GM20000 (cell line): ENCODE measurements around the gene CTBP1.

Experiments
- DNase-seq: peaks from one replicate; pipeline ENCODE4 v3.0.0; 2012; ENCODE audit warnings: low spot score
- TF ChIP-seq, protein P1 (sequence below): IDR thresholded peaks from 2 replicates; pipeline ENCODE4 v1.5.1; 2012; ENCODE audit warnings: mild to moderate bottlenecking, control low read depth; ENCODE audit errors: extremely low read depth, missing control alignments

CTBP1 gene

DNA sequence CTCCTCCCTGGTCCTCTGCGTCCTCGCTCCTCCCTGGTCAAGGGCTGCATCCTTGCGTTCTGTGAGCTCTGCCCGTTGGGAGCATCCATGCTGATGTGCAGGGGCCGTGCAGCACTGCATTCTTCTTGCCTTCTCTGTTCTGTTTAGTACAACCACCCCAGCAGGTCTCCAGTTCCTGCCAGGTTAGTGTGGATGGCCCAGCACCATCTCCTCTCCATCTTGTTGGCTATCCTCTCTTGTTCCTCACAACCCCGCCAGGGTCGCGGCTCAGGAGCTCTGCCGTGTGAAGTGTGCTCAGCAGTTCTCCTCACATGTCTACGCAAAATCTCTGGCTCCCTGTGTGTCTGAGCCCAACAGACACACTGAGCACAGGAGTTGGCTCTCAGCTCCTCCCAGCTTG lies 30.3 kb upstream of the CTBP1 start:
- no peak for DNase-seq
- TF ChIP-seq, protein P1, sequence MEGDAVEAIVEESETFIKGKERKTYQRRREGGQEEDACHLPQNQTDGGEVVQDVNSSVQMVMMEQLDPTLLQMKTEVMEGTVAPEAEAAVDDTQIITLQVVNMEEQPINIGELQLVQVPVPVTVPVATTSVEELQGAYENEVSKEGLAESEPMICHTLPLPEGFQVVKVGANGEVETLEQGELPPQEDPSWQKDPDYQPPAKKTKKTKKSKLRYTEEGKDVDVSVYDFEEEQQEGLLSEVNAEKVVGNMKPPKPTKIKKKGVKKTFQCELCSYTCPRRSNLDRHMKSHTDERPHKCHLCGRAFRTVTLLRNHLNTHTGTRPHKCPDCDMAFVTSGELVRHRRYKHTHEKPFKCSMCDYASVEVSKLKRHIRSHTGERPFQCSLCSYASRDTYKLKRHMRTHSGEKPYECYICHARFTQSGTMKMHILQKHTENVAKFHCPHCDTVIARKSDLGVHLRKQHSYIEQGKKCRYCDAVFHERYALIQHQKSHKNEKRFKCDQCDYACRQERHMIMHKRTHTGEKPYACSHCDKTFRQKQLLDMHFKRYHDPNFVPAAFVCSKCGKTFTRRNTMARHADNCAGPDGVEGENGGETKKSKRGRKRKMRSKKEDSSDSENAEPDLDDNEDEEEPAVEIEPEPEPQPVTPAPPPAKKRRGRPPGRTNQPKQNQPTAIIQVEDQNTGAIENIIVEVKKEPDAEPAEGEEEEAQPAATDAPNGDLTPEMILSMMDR = no peak

DNA sequence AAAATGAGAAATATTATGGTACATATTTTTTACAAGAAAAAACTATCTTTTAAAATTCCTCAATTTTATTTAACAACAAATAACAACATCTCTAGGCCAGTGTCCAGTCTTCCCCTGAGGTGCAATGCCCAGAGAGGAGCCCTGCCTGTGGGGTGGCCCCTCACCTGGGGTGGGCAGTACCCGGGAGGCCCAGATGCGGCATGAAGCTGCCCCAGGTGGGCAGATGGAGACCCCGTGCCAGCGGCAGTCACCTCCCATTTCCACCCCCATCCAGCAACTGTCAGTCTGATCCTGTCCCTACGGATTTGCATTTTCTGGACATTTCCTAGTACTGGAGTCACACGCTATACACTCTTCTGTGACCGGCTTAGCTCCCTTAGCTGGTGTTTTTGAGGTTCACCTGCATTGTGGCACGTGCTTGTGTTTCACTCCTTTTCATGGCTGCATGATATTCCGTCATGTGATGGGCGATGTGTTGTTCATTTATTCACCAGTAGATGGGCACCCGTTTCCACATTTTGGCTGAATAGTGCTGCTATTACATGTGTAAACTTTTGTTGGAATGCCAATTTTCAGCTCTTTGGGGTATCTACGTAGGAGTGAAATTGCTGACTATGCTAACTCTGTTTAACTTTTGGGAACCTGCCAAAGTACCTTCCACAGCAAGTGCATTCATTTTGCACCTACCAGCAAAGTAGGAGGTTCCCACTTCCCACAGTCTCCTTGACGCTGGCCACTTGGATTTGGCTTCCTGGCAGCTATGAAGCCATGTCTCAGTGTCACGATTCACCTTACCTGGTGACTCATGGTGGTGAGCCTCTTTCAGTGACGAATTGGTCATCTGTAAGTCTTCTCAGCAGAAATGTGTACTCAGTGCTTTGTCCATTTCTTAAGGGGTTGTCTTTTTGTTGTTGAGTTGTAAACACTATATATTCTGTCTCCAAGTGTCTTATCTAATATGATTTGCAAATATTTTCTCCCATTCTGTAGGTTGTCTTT lies 29.0 kb upstream of the CTBP1 start:
- no peak for DNase-seq
- TF ChIP-seq, protein P1 = no peak

DNA sequence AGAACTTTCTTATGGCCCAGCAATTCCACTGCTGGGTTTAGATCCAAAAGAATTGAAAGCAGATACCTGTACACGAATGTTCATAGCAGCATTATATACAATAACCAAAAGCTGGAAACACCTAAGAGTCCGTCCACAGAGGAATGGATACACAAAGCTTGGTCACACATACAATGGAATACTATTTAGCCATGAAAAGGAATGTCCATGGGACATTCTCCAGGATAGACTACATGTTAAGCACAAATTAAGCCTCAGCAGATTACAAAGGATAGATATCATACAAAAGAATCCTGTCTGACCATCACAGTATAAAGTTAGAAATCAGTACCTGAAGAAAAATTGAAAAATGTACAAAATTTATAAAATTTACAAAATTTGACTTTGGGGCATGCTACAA lies 28.1 kb upstream of the CTBP1 start:
- TF ChIP-seq, protein P1 = no peak
- no peak for DNase-seq

DNA sequence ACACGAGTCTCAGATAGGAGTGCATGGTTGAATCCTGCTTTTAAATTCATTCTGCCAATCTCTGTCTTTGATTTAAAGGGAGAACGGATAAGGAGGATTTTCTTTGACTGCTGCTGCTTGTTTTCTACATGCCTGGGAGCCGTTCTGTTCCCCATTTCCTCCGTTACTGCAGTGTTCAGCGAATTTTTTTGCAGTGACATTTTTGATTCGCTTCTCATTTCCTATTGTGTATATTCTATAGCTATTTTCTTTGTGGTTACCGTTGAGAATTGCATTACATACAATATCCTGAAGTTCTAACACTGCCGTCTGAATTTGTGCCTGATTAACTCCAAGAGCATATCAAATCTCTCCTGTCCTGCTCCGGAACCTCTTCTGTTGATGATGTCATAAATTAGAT lies 25.9 kb upstream of the CTBP1 start:
- no peak for DNase-seq
- TF ChIP-seq, protein P1 = no peak

DNA sequence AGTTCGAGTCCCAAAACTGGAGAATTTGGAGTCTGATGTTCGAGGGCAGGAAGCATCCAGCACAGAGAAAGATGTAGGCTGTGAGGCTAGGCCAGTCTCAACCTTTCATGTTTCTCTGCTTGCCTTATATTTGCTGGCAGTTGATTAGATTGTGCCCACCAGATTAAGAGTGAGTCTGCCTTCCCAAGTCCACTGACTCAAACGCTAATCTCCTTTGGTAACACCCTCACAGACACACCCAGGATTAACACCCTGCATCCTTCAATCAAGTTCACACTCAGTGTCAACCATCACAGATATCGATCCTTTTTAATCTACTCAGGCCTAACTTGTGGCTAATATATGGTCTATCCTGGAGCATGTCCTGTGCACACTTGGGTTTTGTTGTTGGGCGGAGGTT lies 22.8 kb upstream of the CTBP1 start:
- TF ChIP-seq, protein P1 = no peak
- no peak for DNase-seq

DNA sequence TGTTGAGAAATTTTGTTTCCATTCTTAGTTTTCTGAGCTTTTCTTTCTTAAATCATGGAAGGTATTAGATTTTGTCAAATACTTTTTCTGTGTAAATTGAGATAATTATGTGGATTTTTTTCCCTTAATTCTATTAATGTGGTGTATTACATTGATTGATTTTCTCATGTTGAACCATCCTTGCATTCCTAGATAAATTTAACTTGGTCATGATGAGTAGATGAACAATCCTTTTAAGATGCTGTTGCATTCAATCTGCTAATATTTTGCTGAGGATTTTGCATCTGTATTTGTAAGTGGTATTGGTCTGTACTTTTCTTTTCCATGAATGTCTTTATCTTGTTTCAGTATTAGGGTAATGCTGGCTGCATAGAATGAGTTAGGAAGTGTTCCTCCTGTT lies 20.3 kb upstream of the CTBP1 start:
- no peak for DNase-seq

More for the DNA sequence above, 20.3 kb upstream of the CTBP1 start:
- TF ChIP-seq, protein P1 = no peak
